ENCODE results near the gene SLC8A2.
"Not testable (repeated sequence)": the region's sequence is repeated elsewhere in the genome, so short reads cannot be mapped to it uniquely, and the experiment has no call there.

SLC8A2 gene

DNA sequence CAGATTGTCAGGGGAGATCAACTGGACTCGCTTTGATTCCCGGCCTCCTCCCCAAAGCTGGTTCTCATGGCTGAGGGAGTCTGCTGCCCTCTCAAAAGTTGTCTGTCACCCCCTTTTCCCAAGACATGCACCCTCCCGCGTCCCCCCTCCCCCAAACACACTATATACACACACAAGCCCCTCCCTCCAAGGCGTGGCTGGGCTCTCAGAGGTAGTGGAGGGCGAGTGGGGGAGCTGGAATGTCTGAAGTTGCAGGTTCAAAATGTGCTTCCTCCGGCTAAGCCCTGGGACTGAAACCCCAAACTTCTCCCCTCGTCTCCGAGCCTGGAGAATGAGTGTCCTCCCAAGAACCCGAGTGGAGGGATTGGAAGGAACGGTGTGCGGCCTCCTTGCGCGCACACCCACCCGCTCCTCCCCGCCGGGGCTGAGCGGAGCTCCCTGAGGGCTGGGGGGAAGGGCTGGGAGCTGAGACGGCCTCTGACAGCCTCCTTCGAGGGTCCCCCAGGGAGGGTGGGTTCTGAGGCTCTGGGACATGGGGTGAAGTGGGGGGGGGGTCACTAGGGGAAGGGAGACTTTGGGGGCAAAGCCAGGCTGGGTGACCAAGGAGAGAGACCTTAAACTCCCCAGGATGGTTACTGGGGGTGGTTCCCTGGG lies 42.4 kb downstream of the SLC8A2 start:
- DNase-seq: no peak

DNA sequence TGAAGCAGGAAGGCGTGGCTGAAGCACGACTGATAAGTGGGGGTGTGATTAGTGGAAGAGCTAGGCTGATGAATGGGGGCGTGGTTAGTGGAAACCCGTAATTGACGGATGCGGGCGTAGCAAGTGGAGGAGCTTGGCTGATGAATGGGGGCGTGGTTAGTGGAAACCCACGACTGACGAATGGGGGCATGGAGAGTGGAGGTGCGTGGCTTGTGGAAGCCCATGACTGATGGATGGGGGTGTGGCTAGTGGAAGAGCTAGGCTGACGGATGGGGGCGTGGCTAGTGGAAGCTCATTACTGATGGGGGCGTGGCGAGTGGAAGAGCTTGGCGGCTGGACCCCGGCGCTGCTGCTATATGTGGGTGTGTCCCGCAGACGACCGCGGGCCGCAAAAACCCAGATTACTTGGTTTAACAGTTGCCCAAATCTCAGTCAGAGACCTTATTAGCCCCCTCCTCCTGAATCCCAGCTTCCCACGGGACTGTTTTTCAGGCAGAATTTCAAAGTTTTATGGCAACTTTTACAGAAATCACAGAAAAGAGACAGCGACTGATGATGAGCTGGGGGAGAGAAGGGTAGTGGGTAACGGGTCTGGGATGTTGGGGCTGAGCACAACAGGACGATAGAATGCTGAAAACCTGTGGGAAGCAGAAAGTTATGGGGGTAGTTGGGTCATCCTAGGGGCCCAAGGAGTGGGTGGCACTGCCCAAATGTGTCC lies 43.4 kb downstream of the SLC8A2 start:
- DNase-seq: peak; percentile 81

DNA sequence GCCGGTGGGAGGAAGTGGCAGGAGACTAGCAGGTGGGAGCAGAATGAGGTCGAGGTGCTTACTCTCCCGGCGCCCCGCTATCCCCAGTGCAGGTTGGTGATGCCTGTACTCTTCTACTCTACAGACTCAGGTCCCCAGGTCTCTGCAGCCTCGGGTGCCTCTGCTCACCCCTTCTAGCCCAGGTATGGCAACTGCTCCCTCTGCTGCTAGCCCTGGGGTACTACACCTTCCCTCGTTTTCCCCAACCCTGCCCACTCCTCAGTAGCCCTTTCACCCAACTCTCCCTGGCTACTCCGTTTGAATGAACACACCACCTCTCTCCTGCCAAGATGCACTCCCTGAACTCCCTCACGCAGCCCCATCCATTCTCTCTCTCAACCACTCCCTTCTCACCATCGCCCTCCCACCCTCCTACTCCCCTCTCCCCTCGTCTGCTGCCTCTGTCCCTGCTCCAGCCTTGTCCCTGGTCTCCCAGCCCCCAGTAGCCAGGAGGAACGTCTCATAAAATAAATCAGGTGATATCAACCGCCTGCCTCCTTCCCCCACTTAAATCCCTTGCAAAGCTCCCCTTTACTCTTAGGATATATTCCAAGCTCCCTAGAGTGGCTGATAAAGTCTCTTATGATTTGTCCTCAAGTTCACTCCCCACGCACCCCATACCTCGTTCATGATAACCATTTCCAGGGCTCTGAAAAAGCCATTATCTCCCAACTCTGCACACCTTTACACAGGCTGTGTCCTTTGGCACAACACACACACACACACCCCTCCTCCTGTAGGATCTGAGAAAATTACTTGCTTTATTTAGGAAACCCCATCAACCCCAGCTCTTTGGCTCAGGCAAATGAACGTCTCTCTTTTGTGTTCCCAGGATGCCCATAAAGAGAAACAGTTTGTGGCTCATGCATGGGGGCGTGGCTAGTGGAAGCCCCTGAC lies 44.2 kb downstream of the SLC8A2 start:
- DNase-seq: peak; percentile 53

DNA sequence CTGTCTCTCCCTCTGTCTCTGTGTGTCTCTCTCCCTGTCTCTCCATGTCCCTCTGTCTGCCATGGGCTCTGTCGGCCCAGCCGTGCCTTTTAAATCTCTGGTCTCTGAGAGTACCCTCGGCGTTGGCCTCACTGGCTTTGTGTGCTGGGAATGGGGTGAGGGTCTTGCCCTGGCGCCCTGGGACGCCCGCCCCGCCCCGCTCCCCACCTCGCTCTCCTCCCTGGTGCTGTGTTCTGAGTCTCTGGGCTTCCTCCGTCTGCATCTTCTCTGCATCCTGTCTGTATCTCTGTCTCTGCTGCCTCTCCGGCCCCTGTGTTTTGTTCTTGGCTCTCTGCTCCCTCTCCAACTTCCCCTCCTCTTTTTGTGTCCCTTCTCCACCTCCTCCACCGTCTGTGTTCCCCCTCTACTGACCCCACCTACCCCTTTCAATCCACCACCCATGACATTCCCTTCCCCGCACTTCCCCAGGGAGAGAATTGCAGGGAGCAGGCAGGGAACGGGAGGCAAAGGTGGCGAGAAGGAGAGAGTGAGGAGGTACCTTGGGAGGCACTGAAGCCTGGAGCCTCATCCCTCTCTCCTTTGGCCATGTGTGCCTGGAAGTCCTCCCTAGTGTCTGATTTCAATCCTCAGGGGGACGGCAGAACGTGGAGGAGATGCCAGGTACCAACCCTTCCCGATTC lies 48.4 kb downstream of the SLC8A2 start:
- no peak for DNase-seq

DNA sequence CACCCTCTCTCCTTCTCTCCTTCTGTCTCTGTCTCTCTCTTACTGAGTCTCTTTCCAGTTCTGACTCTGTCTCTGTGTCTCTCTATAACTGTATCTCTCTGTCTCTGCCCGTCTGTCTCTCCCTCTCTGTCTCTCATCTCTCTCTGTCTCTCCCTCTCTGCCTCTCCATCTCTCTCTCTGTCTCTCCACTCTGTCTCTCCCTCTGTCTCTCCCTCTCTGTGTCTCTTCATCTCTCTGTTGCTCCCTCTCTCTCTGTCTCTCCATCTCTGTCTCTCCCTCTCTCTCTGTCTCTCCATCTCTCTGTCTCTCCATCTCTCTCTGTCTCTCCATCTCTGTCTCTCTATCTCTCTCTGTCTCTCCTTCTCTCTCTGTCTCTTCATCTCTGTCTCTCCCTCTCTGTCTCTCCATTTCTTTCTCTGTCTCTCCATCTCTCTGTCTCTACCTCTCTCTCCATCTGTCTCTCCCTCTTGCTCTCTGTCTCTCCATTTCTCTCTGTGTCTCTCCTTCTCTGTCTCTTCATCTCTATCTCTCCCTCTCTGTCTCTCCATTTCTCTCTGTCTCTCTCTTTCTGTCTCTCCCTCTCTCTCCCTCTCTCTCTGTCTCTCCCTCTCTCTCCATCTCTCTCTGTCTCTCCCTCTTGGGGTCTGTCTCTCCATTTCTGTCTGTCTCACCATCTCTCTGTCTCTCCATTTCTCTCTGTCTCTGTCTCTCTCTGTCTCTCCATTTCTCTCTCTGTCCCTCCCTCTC lies 49.1 kb downstream of the SLC8A2 start:
- no peak for DNase-seq

DNA sequence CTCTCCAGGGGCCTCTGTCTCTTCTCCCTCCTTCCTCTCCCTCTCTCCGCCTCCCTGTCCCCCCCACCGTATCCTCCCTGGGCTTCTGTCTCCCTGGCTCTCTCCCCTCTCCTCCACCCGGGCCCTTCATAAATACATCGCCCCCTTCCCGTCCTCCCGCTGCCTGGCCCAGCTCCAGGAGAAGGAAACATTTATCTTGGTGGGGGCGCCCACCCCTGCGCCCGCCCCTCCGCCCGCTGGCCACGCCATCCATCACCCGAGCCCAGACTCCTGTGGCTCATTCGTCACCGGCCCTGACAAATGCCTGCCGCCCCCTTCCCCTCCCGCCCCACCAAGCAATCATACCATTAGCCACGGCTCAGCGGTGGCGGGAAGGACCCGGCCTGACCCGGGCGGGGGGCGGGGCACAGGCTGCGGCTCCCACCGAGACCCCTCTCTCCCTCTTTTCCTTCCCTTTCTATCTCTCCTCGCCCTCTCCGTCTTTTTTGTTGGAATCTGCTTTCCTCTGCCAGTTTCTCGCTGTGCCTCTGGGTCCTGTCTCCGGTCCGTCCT lies 49.8 kb downstream of the SLC8A2 start:
- DNase-seq: no peak

DNA sequence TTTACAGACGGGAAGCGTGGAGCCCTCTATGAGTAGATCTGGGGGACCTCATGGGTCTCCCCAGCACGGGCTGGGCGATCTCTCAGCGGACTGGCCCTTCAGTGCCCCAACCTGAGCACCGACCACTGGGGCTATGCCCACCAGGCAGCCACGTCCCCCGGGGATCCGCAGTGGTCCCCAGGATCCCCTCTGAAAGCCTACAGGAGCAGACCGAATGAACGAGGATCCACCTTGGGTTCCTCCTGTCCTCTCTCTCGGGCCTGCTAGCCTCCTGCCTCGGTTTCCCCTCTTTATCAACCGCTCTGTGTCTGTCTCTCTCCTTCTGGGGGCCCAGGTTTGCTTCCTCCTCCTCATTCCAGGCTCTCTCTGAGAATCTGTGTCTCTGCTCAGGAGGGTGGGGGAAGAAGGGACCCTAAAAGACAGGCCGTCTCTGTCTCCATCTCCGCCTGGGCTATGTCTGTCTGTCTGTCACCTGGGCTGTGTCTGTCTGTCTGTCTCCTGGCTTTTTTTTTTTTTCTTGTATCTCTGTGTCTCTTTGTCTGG lies 50.4 kb downstream of the SLC8A2 start:
- DNase-seq: no peak

DNA sequence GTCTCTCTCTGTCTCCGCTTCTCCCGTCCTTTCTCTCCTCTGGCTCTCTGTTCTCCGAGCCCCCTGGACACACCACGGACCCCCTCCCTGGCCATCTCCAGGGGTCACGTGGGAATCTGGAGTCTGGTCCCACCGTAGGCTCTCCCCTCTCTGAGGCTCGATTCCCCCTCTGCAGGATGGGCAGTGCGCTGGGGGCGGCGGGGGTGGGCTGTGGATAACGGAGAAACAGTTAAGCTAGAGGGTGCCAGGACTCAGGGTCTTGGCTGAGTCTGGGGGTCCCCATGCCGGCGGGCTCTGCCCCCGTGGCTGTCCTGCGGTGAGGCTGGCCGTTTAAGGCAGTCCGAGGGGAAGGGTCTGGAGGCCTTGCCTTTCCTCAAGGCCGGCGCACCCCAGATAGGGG lies 51.9 kb downstream of the SLC8A2 start:
- no peak for DNase-seq

DNA sequence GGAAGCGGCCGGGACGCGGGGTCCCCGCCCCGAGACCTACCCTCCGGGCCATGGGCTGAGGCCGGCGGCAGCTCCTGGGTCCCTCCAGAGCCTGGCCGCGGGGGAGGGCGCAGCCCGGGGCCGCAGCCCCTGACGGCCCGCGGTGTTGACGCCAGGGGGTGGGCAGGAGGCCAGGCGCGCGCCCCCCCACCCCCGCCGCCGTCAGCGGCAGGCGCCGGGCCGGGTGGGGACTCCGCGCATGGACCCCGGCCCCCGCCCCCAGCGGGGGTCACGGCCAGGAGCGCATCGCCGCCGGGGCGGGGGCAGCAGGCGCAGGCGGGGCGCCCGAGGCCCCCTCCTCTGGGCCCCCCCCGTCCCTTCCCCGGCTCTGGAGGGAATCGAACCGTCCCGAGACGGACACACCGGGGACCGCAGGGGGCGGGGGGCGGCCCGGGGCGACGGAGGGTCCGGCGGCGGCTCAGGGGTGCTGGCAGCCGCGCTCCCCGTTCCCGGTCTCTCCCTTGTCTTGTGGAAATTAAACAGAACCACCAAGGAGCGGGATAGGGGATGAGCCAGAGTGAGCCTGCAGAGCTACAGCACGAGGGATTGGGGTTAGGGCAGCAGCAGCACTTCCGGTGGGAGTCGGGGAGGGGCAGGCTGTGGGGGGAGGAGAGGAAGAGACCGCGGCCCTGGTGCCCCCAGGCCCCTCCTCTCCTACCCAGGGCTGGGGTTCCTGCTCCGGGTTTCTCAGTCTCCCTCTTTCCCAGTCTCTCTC lies 52.5 kb downstream of the SLC8A2 start, which contains the start of gene MEIS3:
Gene MEIS3 (minus strand): TSS at position 498 of the 754 bp plus-strand sequence. CDS start 446 bp downstream, at position 52.
- no peak for DNase-seq

DNA sequence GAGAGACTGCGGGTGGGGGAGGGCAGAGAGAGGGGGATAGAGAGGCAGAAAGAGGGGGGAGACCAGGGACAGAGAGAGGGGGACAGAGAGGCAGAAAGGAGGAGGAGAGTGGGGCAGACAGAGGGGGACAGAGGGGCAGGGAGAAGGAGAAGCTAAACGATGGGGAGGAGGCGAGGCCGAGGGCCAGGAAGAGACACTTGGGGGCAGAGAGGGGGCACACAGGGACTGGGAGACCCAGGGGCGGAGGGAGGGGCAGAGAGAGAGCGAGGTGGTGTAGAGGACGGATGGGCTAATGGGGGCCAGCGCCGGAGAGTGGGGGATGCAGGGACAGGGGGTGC lies 53.0 kb downstream of the SLC8A2 start:
- DNase-seq: no peak

DNA sequence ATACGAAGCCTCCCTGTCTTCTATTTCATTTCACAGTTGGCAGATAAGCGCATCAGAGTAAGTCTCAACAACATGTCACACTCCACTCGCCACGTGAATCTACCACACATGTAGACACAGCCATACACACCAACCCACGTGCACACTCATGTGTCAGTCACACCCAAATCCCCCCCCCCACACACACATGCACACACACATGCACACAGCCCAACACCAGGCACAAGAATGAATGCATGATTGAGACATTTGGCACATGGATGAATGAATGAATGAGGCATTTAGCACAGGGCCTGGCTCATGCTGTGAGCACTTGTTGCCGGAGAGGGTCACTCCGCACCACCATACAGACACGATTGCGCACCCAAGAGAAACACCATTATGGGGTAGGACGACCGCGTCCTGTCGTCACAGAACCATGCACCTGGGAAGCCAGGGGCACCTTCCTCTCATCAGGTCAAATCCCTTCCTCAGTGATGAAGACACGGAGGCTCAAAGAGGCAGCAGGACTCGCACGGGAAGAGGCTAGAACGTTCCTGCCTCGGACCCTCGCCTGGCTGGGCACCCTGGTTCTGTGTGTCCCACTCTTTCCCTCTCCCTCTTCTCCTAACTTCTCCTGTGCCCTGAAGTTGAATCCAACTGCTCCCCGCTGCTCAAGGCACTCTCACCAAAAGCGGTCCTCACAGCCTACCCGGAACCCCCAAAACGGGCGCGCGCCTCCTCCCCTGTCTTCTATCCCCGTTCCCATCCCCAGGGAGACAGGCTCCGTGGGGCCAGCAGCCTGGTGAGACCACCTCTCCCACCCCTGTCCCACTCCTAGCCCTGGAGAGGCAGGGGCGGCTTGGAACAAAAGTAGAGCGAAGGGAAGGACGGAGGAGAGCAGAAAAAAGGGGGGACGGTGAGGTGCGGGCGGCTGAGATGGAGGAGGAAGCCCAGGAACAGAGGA lies 53.7 kb downstream of the SLC8A2 start:
- no peak for DNase-seq

DNA sequence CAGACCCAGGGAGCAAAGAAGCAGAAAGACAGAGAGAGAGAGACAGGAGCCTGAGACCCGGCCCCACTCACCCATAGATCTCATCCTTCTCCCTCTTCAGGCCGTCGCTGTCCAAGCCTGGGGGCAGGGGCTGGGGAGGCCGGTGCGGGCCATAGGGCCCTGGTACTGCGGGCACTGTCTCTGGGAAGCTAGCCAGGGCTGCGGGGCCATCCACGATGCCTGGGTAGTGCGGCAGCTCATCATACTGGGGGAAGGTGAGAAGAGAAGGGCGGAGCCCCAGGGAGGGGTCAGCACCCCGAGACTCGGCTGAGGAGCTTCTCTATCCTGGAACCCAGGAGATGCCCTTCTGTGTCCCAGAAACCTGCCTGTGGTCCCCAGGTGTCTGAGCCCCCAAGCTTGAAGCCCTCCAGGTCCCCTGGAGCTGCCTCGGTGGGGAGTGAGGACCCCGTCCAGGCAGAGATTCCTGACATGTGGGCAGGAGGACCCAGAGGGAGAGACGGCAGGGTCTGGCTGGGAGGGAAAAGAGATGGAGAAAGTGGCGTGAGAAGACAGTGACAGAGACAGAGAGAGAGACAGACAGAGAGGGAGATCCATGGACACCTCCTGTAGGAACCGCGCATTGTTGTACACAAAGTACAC lies 54.5 kb downstream of the SLC8A2 start:
- no peak for DNase-seq

DNA sequence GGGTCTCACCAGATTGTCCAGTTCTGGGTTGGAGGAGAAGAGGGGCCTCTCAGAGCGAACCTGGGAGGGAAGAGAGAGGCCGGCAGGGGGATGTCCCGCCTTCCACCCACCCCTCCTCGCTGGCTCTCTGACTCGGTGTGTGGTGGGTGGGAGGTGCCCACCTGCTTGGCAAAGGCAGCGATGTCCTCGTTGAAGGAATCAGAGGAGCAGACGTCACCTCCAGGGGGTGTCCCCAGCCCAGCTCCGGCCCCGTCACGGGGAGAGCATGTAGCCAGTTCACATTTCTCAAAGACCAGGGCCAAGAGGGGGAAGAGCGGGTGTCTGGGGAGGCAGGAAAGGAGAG lies 55.1 kb downstream of the SLC8A2 start:
- DNase-seq: no peak

DNA sequence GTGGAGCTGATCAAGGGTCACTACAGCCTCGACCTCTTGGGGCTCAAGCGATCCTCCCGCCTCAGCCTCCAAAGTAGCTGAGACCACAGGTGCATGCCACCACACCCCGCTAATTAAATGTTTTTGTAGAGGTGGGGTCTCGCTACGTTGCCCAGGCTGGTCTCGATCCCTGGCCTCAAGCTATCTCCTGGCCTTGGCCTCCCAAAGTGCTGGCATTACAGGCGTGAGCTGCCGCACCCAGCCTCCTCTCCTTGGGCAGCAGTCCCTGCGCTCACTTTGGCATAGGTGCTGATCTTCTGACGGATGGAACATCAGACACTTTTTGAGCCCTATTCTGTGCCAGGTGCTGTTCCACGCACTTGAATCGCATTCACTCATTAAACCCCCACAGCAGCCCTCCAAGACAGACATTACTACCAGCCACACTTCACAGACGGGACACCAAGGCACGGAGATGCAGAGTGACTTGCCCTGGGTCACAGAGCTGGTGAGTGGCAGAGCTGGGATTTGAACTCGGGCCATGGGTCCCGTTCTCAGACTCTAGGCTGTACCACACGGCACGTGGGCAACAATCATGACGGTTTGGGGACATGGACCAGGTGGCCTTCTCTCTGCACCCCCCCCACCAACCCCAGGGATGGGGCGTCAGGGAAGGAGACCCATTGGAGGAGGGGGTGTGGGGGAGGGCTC lies 55.6 kb downstream of the SLC8A2 start:
- no peak for DNase-seq

DNA sequence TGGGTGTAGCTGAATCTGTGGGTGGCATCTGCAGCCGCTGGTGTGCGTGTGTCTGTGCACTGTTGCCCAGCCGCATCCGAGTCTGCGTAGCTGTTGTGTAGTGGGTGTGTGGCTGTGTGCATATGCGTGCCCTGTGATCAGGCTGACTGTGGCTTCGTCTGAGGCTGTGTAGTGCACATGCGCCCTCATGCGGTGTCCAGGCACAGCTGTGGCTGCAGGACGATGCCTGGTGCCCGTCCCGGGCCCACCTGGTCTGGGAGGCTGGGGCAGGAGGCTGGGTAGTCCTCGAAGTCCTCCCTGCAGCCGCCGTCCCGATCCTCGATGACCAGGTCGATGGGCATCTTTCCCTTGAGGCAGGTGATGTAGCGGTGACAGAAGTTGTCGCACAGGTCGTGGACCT lies 57.2 kb downstream of the SLC8A2 start:
- DNase-seq: no peak

DNA sequence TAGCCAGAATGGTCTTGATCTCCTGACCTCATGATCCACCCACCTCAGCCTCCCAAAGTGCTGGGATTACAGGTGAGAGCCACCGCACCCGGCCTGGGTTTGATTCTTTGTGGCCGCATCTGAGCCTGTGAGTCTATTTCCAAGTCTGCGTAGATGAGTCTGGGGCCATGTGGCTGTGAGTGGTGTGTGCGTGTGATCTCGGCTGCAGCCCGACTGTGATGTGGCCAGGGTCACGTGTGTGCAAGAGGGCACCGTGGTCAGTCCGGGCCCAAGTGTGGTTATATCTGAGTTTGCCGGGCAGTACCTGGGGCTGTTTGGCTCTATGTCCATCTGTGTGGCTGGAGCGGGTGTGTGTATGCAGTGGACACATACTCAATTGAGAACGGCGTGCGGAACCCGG lies 57.8 kb downstream of the SLC8A2 start:
- no peak for DNase-seq

DNA sequence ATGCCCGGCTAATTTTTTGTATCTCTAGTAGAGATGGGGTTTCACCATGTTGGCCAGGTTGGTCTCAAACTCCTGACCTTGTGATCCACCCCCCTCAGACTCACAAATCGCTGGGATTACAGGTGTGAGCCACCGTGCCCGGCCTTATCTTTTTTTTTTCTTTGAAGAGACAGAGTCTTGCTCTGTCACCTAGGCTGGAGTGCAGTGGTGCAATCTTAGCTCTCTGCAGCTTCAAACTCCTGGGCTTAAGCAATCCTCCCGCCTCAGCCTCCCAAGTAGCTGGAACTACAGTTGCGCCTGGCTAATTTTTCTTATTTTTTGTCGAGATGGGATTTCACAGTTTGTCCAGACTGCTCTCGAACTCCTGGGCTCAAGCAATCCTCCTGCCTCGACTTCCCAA lies 60.0 kb downstream of the SLC8A2 start:
- DNase-seq: not testable (repeated sequence)

DNA sequence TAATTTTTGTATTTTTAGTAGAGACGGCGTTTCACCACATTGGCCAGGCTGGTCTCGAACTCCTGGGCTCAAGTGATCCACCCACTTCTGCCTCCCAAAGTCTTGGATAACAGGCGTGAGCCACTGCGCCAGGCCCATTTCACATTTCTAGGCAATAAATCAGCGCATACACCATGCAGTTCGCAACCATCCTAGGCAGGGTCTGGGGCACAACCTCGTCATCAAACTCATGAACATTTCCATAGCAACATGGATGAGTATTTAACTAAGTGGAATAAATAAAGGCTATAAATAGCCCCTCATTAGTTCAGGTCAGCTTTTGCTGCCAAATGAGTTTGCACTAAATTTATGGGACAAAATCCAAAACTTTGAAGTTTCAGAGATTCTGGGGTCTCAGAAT lies 60.6 kb downstream of the SLC8A2 start:
- DNase-seq: no peak
